OCI-LY7 (cell line): ENCODE results near the gene ADAM12. TPM values are rescaled to one million over a fixed set of nuclear protein-coding genes. Genes with fewer than 3 reads are reported as not detected.

Experiments
- BruUV-seq: library from RNA; stranded (reverse); fragments of 400-500 nt; replicated peaks from 2 replicates; lab custom pipeline; 2021; lab: Mats Ljungman, UMichigan
- CTCF ChIA-PET: fragments of 300-600 bp; sonication (Branson Sonifier 250); formaldehyde crosslinking; loops from one replicate; lab custom pipeline; 2022; ENCODE audit warnings: antibody characterized with exemption; ENCODE audit not compliant: unreplicated experiment; lab: Charles Lee
- POLR2A ChIA-PET: fragments of 300-600 bp; sonication (Branson Sonifier 250); formaldehyde crosslinking; loops from one replicate; lab custom pipeline; 2022; ENCODE audit warnings: antibody characterized with exemption; lab: Charles Lee
- DNase-seq: peaks from one replicate; pipeline ENCODE4 v3.0.0-alpha.2; 2015; ENCODE audit warnings: low spot score
- H2AFZ ChIP-seq: fragments of 200-600 bp; sonication (generic), shearing (Covaris generic); 2 replicates; pipeline ENCODE4 v1.6.1; 2014; ENCODE audit warnings: mild to moderate bottlenecking, antibody characterized with exemption, low read length, moderate library complexity
- H3K27ac ChIP-seq: fragments of 200-600 bp; sonication (generic); 2 replicates; pipeline ENCODE4 v1.5.1; 2014; ENCODE audit warnings: mixed run types, low read depth, mild to moderate bottlenecking, moderate library complexity, low read length, inconsistent platforms; ENCODE audit not compliant: poor library complexity, severe bottlenecking
- H3K36me3 ChIP-seq: fragments of 200-600 bp; sonication (generic); 2 replicates; pipeline ENCODE4 v1.6.1; 2014; ENCODE audit warnings: mild to moderate bottlenecking, antibody characterized with exemption, low read length, moderate library complexity, mixed read lengths; ENCODE audit not compliant: insufficient read depth
- H3K4me1 ChIP-seq: fragments of 200-600 bp; sonication (generic); 2 replicates; pipeline ENCODE4 v1.5.1; 2014; ENCODE audit warnings: mild to moderate bottlenecking, low read length; ENCODE audit not compliant: insufficient read depth, poor library complexity, severe bottlenecking
- H3K4me2 ChIP-seq: fragments of 200-600 bp; sonication (generic); 2 replicates; pipeline ENCODE4 v1.6.1; 2014; ENCODE audit warnings: mild to moderate bottlenecking, low read length
- H3K4me3 ChIP-seq: fragments of 200-600 bp; sonication (generic); 2 replicates; pipeline ENCODE4 v1.5.1; 2014; ENCODE audit warnings: mild to moderate bottlenecking, low read depth, low read length; ENCODE audit not compliant: poor library complexity, severe bottlenecking
- H3K79me2 ChIP-seq: fragments of 200-600 bp; sonication (generic); 2 replicates; pipeline ENCODE4 v1.6.1; 2016; ENCODE audit warnings: low read depth, mild to moderate bottlenecking, low read length, moderate library complexity, mixed read lengths; ENCODE audit not compliant: insufficient read depth
- H3K9me2 ChIP-seq: fragments of 200-600 bp; sonication (generic); 2 replicates; pipeline ENCODE4 v1.6.1; 2016; ENCODE audit warnings: mild to moderate bottlenecking, low read length, mixed read lengths; ENCODE audit not compliant: insufficient read depth
- H3K9me3 ChIP-seq: fragments of 200-600 bp; sonication (generic); 2 replicates; pipeline ENCODE4 v1.6.1; 2014; ENCODE audit warnings: mild to moderate bottlenecking, mixed run types, low read length, mixed read lengths
- H4K20me1 ChIP-seq: fragments of 200-600 bp; sonication (generic); 2 replicates; pipeline ENCODE4 v1.6.1; 2014; ENCODE audit warnings: mild to moderate bottlenecking, antibody characterized with exemption, low read length, moderate library complexity, mixed read lengths; ENCODE audit not compliant: insufficient read depth
- CTCF ChIP-seq: fragments of 200-600 bp; sonication (generic); conservative IDR thresholded peaks from 2 replicates; pipeline ENCODE4 v1.5.1; 2014; ENCODE audit warnings: mild to moderate bottlenecking, antibody characterized with exemption, low read length, moderate library complexity, mixed read lengths
- EZH2phosphoT487 ChIP-seq: fragments of 200-600 bp; sonication (generic); IDR thresholded peaks from 2 replicates; pipeline ENCODE4 v1.6.1; 2018; ENCODE audit warnings: low read depth, borderline replicate concordance, mild to moderate bottlenecking, mixed run types, antibody characterized with exemption, low read length, moderate library complexity, mixed read lengths
- intact Hi-C: fragments of 100-400 bp; cut with micrococcal nuclease; formaldehyde crosslinking; loops from one replicate; pipeline ENCODE4 v1.10.0; 2022; ENCODE audit not compliant: unreplicated experiment
- total RNA-seq, 2 experiments: library from RNA; depleted of rRNA in 1 of 2; stranded (reverse); fragments of >200 nt in 1 of 2; shearing (Covaris generic) in 1 of 2; gene quantifications; 2 replicates each; pipeline ENCODE4 v1.2.3, GENCODE V29; 2014 to 2022

ADAM12 gene
- total RNA-seq, 2 experiments from 2014 or later: 0.06 TPM; not detected in 1

GRCh38 chr10:126331101-126331500, 57.2 kb downstream of the ADAM12 start:
- BruUV-seq: no TSS peak
- no peak overlapping the region for H3K4me2 ChIP-seq

GRCh38 chr10:126324826-126325225, 63.5 kb downstream of the ADAM12 start:
- CTCF ChIA-PET: no interaction called here
- Histone ChIP-seq H3K36me3 (no peaks in the 10 kb centered on the region), H3K79me2 (no peaks in the 10 kb centered on the region), H3K9me3 (no peaks in the 10 kb centered on the region), H4K20me1 (no peaks in the 10 kb centered on the region), H3K4me3 (no peak overlapping the region), H3K27ac (no peak overlapping the region), H2AFZ (no peak overlapping the region), H3K4me1 (no peaks in the 10 kb centered on the region), H3K4me2 (no peak overlapping the region), H3K9me2 (no peaks in the 10 kb centered on the region)
- TF ChIP-seq CTCF: no peak
- TF ChIP-seq EZH2phosphoT487: no peak
- intact Hi-C loops: no loop called here
- POLR2A ChIA-PET: no interaction called here
- DNase-seq: no peak
- BruUV-seq: no TSS peak

More at GRCh38 chr10:126331101-126331500, 57.2 kb downstream of the ADAM12 start:
- DNase-seq: no peak
- Histone ChIP-seq H3K79me2 (no peaks in the 10 kb centered on the region), H3K4me3 (no peak overlapping the region), H4K20me1 (no peaks in the 10 kb centered on the region), H3K27ac (no peak overlapping the region), H3K9me2 (no peaks in the 10 kb centered on the region), H3K9me3 (no peaks in the 10 kb centered on the region), H3K36me3 (no peaks in the 10 kb centered on the region), H3K4me1 (no peaks in the 10 kb centered on the region), H2AFZ (no peak overlapping the region)
- ChIA-PET CTCF (no interaction called here), POLR2A (interaction anchor here (1.5 kb wide), 1 partner anchor 11 kb away, joined by 3 read pairs; no protein-coding TSS in a partner anchor)
- intact Hi-C loops: no loop called here
- TF ChIP-seq CTCF (no peak), EZH2phosphoT487 (no peak)

- no peaks in the 10 kb centered on the region for H3K79me2 ChIP-seq
- no peaks in the 10 kb centered on the region for H3K4me1 ChIP-seq
- no peak for TF ChIP-seq CTCF
- TF ChIP-seq EZH2phosphoT487: no peak
- DNase-seq: no peak
- no peak overlapping the region for H3K4me2 ChIP-seq
- BruUV-seq: no TSS peak
- H3K36me3 ChIP-seq: no peaks in the 10 kb centered on the region
- CTCF ChIA-PET: no interaction called here
- H3K27ac ChIP-seq: no peak overlapping the region
- H3K4me3 ChIP-seq: no peak overlapping the region
- no peak overlapping the region for H2AFZ ChIP-seq
- POLR2A ChIA-PET: interaction anchor here (0.6 kb wide), 1 partner anchor 402 kb away, joined by 5 read pairs; no protein-coding TSS in a partner anchor
- intact Hi-C loops: no loop called here
- no peaks in the 10 kb centered on the region for H3K9me2 ChIP-seq
- H4K20me1 ChIP-seq: no peaks in the 10 kb centered on the region
- no peaks in the 10 kb centered on the region for H3K9me3 ChIP-seq
Observed at GRCh38 chr10:126321440-126321839, 66.8 kb downstream of the ADAM12 start.
